ENCODE measurements around the gene TBX18.
A peak's percentile ranks its signal among the peaks of the same experiment; 100 is the strongest.

Gene TBX18

GRCh38 chr6:84753173-84753572 lies 11.2 kb downstream of the TBX18 start:
- DNase-seq (ENCODE audit: low read depth) = no peak
- TF ChIP-seq, protein P1, sequence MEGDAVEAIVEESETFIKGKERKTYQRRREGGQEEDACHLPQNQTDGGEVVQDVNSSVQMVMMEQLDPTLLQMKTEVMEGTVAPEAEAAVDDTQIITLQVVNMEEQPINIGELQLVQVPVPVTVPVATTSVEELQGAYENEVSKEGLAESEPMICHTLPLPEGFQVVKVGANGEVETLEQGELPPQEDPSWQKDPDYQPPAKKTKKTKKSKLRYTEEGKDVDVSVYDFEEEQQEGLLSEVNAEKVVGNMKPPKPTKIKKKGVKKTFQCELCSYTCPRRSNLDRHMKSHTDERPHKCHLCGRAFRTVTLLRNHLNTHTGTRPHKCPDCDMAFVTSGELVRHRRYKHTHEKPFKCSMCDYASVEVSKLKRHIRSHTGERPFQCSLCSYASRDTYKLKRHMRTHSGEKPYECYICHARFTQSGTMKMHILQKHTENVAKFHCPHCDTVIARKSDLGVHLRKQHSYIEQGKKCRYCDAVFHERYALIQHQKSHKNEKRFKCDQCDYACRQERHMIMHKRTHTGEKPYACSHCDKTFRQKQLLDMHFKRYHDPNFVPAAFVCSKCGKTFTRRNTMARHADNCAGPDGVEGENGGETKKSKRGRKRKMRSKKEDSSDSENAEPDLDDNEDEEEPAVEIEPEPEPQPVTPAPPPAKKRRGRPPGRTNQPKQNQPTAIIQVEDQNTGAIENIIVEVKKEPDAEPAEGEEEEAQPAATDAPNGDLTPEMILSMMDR (conservative IDR thresholded peaks at IDR 0.05; ENCODE audit: control insufficient read depth, insufficient read depth, low read depth, low read length) = no peak
- no peak overlapping the region for H3K4me3 ChIP-seq (ENCODE audit: control insufficient read depth, low read depth, low read length)

- peak; percentile 63 for DNase-seq (ENCODE audit: low read depth)
- H3K4me3 ChIP-seq (ENCODE audit: control insufficient read depth, low read depth, low read length) = no peak overlapping the region
- TF ChIP-seq, protein P1 (conservative IDR thresholded peaks at IDR 0.05; ENCODE audit: control insufficient read depth, insufficient read depth, low read depth, low read length) = peak; percentile 27
These were observed 12.1 kb downstream of the TBX18 start for GRCh38 chr6:84752118-84752850.

- DNase-seq (ENCODE audit: low read depth) = no peak
- H3K4me3 ChIP-seq (ENCODE audit: control insufficient read depth, low read depth, low read length) = no peak overlapping the region
- TF ChIP-seq, protein P1 (conservative IDR thresholded peaks at IDR 0.05; ENCODE audit: control insufficient read depth, insufficient read depth, low read depth, low read length) = no peak
These were observed 15.2 kb downstream of the TBX18 start for GRCh38 chr6:84749181-84749580.

DNA sequence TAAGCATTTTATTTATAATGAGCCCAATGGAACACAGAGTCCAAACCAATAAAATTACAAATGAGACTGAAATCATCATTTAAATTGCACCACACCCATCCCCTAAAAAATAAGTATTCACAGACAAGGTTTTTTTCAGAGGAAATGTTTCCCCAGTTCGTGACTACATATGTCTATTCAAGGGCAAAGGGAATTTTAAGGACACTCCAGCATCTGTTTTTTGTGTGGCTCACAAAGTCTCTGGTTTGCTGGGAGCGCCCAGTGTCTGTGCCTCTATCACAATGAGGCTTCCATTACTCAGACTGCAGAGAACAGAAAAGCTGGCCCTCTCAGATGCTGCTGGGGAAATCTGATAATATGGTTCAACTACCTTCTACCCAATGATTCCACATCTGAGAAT lies 16.0 kb downstream of the TBX18 start:
- no peak overlapping the region for H3K4me3 ChIP-seq (ENCODE audit: control insufficient read depth, low read depth, low read length)
- TF ChIP-seq, protein P1 (conservative IDR thresholded peaks at IDR 0.05; ENCODE audit: control insufficient read depth, insufficient read depth, low read depth, low read length) = no peak
- no peak for DNase-seq (ENCODE audit: low read depth)

DNA sequence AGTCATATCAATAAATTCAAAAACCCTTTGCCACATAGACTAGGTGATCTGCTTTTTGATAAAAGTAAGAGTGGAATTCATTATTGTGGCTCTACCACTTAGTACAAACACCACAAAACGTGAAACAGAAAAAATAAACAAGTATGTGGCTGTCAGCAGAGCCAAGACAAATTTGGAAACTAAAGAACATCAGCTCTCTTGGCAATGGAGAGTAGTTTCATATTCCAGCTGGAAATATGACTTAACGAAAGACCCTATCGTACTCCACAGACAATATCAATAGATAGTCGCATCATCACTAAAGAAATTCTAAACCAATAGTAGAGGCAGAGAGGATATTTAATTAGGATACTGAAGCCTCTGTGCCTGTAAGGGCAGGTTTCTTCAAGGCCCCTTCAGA lies 20.8 kb downstream of the TBX18 start:
- no peak for DNase-seq (ENCODE audit: low read depth)
- TF ChIP-seq, protein P1 (conservative IDR thresholded peaks at IDR 0.05; ENCODE audit: control insufficient read depth, insufficient read depth, low read depth, low read length) = no peak
- no peak overlapping the region for H3K4me3 ChIP-seq (ENCODE audit: control insufficient read depth, low read depth, low read length)

DNA sequence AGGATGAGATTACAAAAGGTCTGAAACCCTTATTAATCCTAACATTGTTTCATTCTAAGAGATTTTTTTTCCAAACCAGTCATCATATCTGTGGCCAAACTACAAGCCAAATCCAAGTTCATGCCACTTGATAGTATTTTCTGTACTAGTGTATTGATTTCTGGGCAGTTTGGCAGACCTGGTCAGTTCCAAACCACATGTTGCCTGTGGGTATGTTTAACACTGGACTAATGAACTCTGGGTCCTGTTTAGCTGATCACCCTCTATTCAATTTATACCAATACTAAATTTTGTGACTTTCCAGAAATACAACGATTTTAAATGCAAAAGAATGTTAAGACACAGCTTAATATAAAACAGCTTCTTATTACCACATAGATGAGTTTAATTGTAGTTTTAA lies 24.0 kb downstream of the TBX18 start:
- TF ChIP-seq, protein P1 (conservative IDR thresholded peaks at IDR 0.05; ENCODE audit: control insufficient read depth, insufficient read depth, low read depth, low read length) = no peak
- H3K4me3 ChIP-seq (ENCODE audit: control insufficient read depth, low read depth, low read length) = no peak overlapping the region
- DNase-seq (ENCODE audit: low read depth) = no peak

- TF ChIP-seq, protein P1 (conservative IDR thresholded peaks at IDR 0.05; ENCODE audit: control insufficient read depth, insufficient read depth, low read depth, low read length) = no peak
- peak; percentile 64 for DNase-seq (ENCODE audit: low read depth)
- no peak overlapping the region for H3K4me3 ChIP-seq (ENCODE audit: control insufficient read depth, low read depth, low read length)
These were observed 24.6 kb downstream of the TBX18 start for GRCh38 chr6:84739866-84740208.
